ENCODE data around the gene ZNF432.
"Not testable (repeated sequence)": the region's sequence is repeated elsewhere in the genome, so short reads cannot be mapped to it uniquely, and the experiment has no call there.

Gene ZNF432

DNA sequence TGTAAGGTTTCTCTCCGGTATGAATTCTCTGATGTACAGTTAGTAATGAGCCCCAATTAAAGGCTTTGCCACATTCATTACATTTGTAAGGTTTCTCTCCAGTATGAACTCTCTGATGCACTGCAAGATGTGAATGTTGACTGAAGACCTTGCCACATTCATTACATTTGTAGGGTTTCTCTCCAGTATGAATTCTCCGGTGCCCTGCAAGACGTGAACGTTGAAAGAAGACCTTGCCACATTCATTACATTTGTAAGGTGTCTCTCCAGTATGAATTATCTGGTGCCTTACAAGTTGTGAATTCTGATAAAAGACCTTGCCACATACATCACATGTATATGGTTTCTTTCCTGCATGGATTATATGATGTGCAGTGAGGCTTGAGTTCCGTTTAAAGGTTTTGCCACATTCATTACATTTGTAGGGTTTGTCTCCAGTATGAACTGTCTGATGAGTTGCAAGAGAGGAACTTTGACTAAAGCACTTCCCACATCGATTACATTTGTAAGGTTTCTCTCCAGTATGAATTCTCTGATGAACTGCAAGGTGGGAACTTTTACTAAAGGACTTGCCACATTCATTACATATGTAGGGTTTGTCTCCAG, 17.7 kb upstream of the ZNF432 start:
- no peak overlapping the region for H3K27ac ChIP-seq
- TF ChIP-seq ZFX (IDR thresholded peaks at IDR 0.05) (no peak), CTCF (conservative IDR thresholded peaks at IDR 0.05) (no peak)

DNA sequence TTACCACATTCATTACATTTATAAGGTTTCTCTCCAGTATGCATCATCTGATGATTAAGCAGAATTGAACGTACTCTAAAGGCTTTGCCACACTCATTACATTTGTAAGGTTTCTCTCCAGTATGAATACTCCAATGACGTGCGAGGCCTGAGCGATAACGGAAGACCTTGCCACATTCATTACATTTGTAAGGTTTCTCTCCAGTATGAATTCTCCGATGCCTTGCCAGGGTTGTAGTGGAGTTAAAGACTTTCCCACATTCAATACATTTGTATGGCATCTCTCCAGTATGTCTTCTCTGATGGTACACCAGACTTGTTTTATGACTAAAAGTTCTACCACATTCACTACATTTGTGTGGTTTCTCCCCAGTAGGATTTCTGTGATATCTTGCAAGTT, 16.8 kb upstream of the ZNF432 start:
- TF ChIP-seq ZFX (IDR thresholded peaks at IDR 0.05), result no peak
- TF ChIP-seq CTCF (conservative IDR thresholded peaks at IDR 0.05), result no peak
- H3K27ac ChIP-seq, result no peak overlapping the region

- H3K27ac ChIP-seq, result not testable (repeated sequence)
Measured at GRCh38 chr19:52056480-52056879, 7.8 kb upstream of the ZNF432 start.

- H3K27ac ChIP-seq, result not testable (repeated sequence)
Measured at GRCh38 chr19:52051736-52052135, 3.1 kb upstream of the ZNF432 start.

- no peak for TF ChIP-seq CTCF (conservative IDR thresholded peaks at IDR 0.05)
- TF ChIP-seq ZFX (IDR thresholded peaks at IDR 0.05), result no peak
- H3K27ac ChIP-seq, result no peak overlapping the region
Measured at GRCh38 chr19:52039169-52039568, 9.5 kb downstream of the ZNF432 start.

GRCh38 chr19:52034051-52034728, 14.4 kb downstream of the ZNF432 start:
- no peak for TF ChIP-seq ZFX (IDR thresholded peaks at IDR 0.05)
- no peak for TF ChIP-seq CTCF (conservative IDR thresholded peaks at IDR 0.05)
- no peak overlapping the region for H3K27ac ChIP-seq

DNA sequence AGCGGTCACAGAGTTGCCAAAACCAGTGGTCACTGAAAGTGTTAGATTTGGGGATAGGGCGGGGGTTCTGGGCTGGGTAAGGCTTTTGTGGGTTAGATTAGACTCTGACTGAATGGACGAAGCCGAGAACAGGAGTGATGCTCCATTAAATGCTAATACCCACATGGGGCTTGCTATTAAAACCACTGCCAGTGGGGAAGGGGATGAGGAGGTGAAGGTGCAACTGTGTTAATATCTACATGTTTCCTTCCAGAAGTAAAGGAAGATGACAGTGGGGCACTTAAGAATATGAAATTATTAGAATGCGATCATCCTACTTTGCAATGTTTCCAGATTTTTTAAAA, 19.9 kb downstream of the ZNF432 start:
- peak overlapping the region; percentile 77 for H3K27ac ChIP-seq
- TF ChIP-seq CTCF (conservative IDR thresholded peaks at IDR 0.05) (no peak), ZFX (IDR thresholded peaks at IDR 0.05) (no peak)

GRCh38 chr19:52028027-52028779, 20.4 kb downstream of the ZNF432 start, which contains the start of gene ZNF614:
Gene ZNF614 (minus strand): TSS chr19:52028379. CDS start chr19:52025745, 2,634 bp downstream.
- TF ChIP-seq ZFX (IDR thresholded peaks at IDR 0.05) (peak; percentile 63), CTCF (conservative IDR thresholded peaks at IDR 0.05) (no peak)
- H3K27ac ChIP-seq, result peak within 1 kb of the TSS; percentile 77

DNA sequence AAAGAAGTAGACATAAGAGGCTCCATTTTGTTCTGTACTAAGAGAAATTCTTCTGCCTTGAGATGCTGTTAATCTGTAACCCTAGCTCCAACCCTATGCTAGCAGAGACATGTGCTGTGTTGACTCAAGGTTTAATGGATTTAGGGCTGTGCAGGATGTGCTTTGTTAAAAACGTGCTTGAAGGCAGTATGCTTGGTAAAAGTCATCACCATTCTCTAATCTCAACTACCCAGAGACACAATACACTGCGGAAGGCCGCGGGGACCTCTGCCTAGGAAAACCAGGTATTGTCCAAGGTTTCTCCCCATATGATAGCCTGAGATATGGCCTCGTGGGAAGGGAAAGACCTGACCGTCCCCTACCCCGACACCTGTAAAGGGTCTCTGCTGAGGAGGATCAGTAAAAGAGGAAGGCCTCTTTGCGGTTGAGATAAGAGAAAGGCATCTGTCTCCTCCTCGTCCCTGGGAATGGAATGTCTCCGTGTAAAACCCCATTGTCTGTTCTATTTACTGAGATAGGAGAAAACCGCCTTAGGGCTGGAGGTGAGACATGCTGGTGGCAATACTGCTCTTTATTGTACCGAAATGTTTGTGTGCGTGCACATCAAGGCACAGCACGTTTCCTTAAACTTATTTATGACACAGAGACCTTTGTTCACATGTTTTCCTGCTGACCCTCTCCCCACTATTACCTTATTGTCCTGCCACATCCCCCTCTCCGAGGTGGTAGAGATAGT, 22.2 kb downstream of the ZNF432 start:
- not testable (repeated sequence) for H3K27ac ChIP-seq

- not testable (repeated sequence) for H3K27ac ChIP-seq
Measured at GRCh38 chr19:52024478-52024877, 24.2 kb downstream of the ZNF432 start.
